Tracheal epithelial cell (primary cell): Measurements from ENCODE around the gene SUSD5. TPM values are rescaled to one million over a fixed set of nuclear protein-coding genes. Genes with fewer than 3 reads are reported as not detected.

Experiments used
- total RNA-seq: library from RNA; depleted of rRNA; stranded (reverse); fragments of >200 nt; gene quantifications from 2 replicates; pipeline ENCODE4 v1.2.1, GENCODE V29; 2014

Gene SUSD5
- under 0.01 and 0.24 TPM in 2 replicates for total RNA-seq

DNA sequence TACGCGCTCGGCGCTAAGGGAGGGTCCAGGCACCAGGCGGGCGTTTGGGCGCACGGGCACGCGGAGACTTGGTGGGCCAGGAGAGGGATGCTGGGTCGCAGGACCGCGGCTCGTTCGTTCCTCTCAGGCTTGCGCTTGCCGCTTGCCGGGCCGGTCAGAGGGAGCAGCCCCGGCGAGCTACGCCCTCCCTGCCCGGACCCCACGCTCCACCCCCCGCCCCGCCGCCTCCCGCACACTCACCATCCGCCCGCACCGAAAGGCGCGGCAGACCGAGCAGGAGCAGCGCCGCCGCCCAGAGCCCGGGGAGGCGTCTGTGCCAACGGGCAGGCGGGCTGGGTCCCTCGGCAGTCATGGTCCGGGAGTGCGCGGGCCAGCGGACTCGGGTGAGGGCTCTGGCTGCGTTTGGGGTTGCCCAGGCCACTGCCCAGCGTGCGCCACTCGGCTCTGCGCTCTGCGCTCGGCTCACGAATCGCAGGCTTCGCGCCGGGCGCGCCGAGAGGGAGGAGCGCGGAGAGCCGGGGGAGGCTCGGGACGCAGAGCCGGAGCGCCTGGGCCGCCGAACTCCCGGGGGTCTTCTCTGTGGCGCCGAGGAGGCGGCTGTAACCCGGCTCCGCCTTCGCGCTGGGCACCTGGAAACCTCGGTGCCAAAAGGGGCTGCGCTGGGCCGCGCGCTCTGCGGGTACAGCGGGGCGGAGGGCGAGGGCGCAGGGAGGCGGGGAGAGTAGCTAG lies at the start of gene SUSD5:
Gene SUSD5 (minus strand): TSS at position 365 of the 729 bp plus-strand sequence. CDS start 13 bp downstream, at position 352.

DNA sequence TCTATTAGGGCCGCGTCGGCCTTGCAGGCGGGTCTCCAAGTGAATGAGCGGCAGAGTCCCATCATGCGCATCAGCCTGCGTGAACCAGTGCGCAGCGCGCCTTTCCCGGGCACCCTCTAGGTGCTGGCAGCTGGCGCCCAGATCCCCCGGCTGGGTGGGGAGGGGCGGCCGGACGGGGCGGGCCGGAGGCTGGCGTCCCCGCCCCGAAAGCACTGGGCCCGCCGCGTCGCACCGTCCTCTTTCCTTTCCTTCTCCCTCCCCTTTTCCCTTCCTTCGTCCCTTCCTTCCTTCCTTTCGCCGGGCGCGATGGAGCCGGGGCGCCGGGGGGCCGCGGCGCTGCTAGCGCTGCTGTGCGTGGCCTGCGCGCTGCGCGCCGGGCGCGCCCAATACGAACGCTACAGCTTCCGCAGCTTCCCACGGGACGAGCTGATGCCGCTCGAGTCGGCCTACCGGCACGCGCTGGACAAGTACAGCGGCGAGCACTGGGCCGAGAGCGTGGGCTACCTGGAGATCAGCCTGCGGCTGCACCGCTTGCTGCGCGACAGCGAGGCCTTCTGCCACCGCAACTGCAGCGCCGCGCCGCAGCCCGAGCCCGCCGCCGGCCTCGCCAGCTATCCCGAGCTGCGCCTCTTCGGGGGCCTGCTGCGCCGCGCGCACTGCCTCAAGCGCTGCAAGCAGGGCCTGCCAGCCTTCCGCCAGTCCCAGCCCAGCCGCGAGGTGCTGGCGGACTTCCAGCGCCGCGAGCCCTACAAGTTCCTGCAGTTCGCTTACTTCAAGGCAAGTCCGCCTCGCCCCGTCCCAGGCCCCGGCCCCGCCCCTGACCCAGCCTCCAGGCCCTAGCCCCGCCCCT lies 104.6 kb downstream of the SUSD5 start, which contains the start of gene CRTAP:
Gene CRTAP (plus strand): TSS at position 243 of the 850 bp plus-strand sequence. CDS start 64 bp downstream, at position 307.

Other genes with a start within 250 kb of the SUSD5 start
- 66.7 and 85.9 TPM in 2 replicates for gene GLB1, start 121.7 kb downstream of the SUSD5 start, total RNA-seq
- gene TMPPE, start 121.7 kb downstream of the SUSD5 start, total RNA-seq: 4.5 and 6.7 TPM in 2 replicates
- gene CRTAP, start 104.8 kb downstream of the SUSD5 start, total RNA-seq: 183 and 256 TPM in 2 replicates
- 9.4 and 20.7 TPM in 2 replicates for gene FBXL2, start 58.6 kb upstream of the SUSD5 start, total RNA-seq
- gene UBP1, start 221.6 kb upstream of the SUSD5 start, total RNA-seq: 32.3 and 34.3 TPM in 2 replicates